ENCODE results near the gene TFF3.

TFF3 gene

GRCh38 chr21:42361286-42361685 lies 46.1 kb upstream of the TFF3 start:
- Histone ChIP-seq H3K4me3 (ENCODE audit: low read depth, low read length) (no peak overlapping the region), H3K27ac (no peak overlapping the region), H3K36me3 (ENCODE audit: control insufficient read depth, insufficient read depth, low read length) (no peaks in the 10 kb centered on the region), H2AFZ (no peak overlapping the region), H3K79me2 (no peaks in the 10 kb centered on the region), H3K4me1 (no peaks in the 10 kb centered on the region), H3K4me2 (ENCODE audit: low read length) (no peak overlapping the region), H3K27me3 (ENCODE audit: control insufficient read depth, insufficient read depth, low read length) (no peaks in the 10 kb centered on the region), H3K9ac (no peak overlapping the region), H3K9me3 (ENCODE audit: control insufficient read depth, low read length) (no peaks in the 10 kb centered on the region)
- no peak for TF ChIP-seq CTCF (IDR thresholded peaks at IDR 0.05)

DNA sequence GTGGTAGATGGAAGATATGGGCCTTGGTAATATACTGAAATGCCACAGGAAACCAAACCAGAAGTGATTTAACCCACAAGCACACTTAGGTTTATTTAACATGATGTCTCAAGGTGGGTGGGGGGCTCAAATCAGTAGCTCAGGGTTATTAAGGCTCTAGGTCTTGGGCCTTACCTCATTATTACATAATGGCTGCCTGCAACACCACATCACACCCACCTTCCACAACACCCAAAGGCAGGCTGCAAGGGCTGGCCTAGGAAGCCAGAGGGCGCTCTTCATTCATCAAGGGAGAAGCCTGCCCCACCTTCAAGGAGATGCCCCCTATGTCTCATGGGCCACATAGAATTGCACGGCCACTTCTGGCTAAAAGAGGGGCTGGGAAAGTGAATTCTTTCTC lies 45.1 kb upstream of the TFF3 start:
- H3K79me2 ChIP-seq, result no peaks in the 10 kb centered on the region
- H3K27ac ChIP-seq, result no peak overlapping the region
- H3K9ac ChIP-seq, result no peak overlapping the region
- H3K4me3 ChIP-seq (ENCODE audit: low read depth, low read length), result no peak overlapping the region
- no peaks in the 10 kb centered on the region for H3K36me3 ChIP-seq (ENCODE audit: control insufficient read depth, insufficient read depth, low read length)
- no peaks in the 10 kb centered on the region for H3K4me1 ChIP-seq
- H2AFZ ChIP-seq, result no peak overlapping the region
- no peak overlapping the region for H3K4me2 ChIP-seq (ENCODE audit: low read length)
- H3K27me3 ChIP-seq (ENCODE audit: control insufficient read depth, insufficient read depth, low read length), result no peaks in the 10 kb centered on the region
- H3K9me3 ChIP-seq (ENCODE audit: control insufficient read depth, low read length), result no peaks in the 10 kb centered on the region
- no peak for TF ChIP-seq CTCF (IDR thresholded peaks at IDR 0.05)

GRCh38 chr21:42358937-42359336 lies 43.7 kb upstream of the TFF3 start:
- Histone ChIP-seq H2AFZ (no peak overlapping the region), H3K79me2 (no peaks in the 10 kb centered on the region), H3K4me3 (ENCODE audit: low read depth, low read length) (no peak overlapping the region), H3K27me3 (ENCODE audit: control insufficient read depth, insufficient read depth, low read length) (no peaks in the 10 kb centered on the region), H3K9me3 (ENCODE audit: control insufficient read depth, low read length) (no peaks in the 10 kb centered on the region), H3K4me2 (ENCODE audit: low read length) (no peak overlapping the region), H3K9ac (no peak overlapping the region), H3K4me1 (no peaks in the 10 kb centered on the region), H3K36me3 (ENCODE audit: control insufficient read depth, insufficient read depth, low read length) (no peaks in the 10 kb centered on the region), H3K27ac (no peak overlapping the region)
- no peak for TF ChIP-seq CTCF (IDR thresholded peaks at IDR 0.05)

- Histone ChIP-seq H3K27me3 (ENCODE audit: control insufficient read depth, insufficient read depth, low read length) (no peaks in the 10 kb centered on the region), H3K27ac (no peak overlapping the region), H3K4me1 (no peaks in the 10 kb centered on the region)
These were observed 43.1 kb upstream of the TFF3 start for GRCh38 chr21:42358261-42358660.

More at GRCh38 chr21:42358261-42358660, 43.1 kb upstream of the TFF3 start:
- Histone ChIP-seq H3K79me2 (no peaks in the 10 kb centered on the region), H3K36me3 (ENCODE audit: control insufficient read depth, insufficient read depth, low read length) (no peaks in the 10 kb centered on the region), H3K4me2 (ENCODE audit: low read length) (no peak overlapping the region), H3K4me3 (ENCODE audit: low read depth, low read length) (no peak overlapping the region), H3K9me3 (ENCODE audit: control insufficient read depth, low read length) (no peaks in the 10 kb centered on the region), H3K9ac (no peak overlapping the region), H2AFZ (no peak overlapping the region)
- TF ChIP-seq CTCF (IDR thresholded peaks at IDR 0.05), result no peak
